DLD1 (cell line): ENCODE measurements around the gene KRTAP9-6.

Experiments used
- in situ Hi-C: cut with HindIII; loops from 2 replicates; pipeline ENCODE4 v1.10.0; 2017; ENCODE audit warnings: low sequenced_read_pairs

KRTAP9-6 gene

DNA sequence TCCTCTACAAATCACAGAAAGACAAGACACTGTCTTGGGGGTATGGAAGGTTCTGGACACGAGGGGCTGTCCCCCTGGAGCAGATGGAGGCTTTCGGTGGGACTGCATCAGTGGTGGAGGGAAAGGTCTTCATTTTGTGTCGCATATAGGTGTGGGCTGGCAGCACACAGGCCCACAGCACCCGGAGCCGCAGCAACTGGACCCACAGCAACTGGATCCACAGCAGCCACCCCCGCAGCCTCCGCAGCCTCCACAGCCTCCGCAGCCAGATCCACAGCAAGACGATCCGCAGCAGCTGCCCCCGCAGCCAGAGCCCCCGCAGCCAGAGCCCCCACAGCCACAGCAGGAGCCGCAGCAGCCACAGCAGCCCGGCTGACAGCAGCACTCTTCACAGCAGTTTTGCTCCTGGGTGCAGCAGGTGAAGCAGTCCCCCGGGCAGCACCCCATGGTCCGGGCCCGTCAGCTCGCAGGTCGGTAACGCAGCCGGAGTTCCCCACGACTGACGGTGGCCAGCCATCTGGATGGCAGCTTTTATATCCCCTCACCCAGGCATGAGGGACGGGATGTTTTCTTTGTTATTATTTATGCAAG is 50.1 kb downstream of the KRTAP9-6 start, which contains the start of gene KRTAP17-1:
TSS of gene KRTAP17-1 (minus strand) at position 507 of the 591 bp plus-strand sequence. CDS start at position 447, 60 bp downstream.
- in situ Hi-C loops = no loop called here
